ENCODE data around the gene SYPL2. TPM values are rescaled to one million over a fixed set of nuclear protein-coding genes. Genes with fewer than 3 reads are reported as not detected.

SYPL2 gene
- total RNA-seq, 1 donor from 2014 or later = 28.9 TPM

DNA sequence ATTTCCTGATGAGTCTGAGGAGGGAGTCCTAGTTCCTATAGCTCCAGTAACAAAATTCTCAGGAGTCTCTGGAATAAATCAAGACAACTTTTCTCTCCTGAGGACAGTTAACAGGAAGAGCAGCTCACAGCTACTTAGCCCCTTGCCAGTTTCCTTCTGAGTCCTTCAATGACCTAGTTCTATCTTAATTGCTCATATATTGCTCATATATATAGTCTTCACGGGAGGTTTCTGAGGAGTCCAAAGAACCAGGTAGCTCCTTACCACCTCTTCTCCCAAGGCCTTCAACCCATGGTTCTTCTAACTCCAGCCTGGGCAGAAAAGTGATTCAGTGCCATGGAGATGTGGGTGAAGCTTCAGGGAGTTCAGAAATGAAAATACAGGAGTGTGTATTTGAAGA, 38.6 kb downstream of the SYPL2 start:
- intact Hi-C loops (cut with DNase I) = no loop called here
- no peak for DNase-seq (ENCODE audit: low spot score)

DNA sequence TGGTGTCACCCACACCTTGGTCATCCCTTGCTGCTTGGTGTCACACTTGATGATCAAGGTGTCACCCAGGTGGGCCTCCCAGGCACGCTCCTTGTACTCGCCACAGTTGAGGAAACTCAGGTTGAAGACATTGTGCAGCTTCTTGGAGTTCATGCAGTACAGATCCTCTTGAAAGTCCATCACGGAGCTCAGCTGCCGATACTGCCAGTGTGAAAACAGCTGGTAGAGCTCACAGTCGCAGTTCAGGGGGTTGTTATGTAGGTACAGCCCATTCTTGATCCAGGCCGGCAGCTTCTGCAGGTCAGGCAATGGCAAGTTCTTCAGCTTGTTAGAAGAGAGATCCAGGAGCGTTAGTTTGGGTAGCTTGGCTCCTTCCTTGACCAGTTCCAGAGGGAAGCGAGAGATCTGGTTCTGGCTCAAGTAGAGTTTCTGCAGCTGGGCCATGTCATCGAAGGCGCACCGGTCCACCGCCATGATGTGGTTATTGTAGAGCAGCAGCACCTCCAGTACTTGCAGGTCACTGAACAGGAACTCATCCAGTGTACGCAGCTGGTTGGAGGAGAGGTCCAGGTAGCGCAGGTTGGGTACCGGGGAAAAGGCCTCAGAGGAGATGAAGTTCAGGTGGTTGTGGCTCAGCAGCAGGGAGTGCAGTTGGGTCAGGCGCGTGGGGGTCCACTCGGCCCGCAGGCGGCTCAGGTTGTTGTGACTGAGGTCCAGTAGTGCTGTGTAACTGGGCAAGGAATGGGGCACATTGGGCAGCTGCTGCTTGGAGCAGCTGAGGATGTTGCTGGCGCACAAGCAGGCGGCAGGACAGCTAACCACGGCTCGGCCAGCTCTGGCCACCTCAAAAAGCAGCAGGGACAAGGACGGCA, 41.9 kb downstream of the SYPL2 start:
- no peak for DNase-seq (ENCODE audit: low spot score)
- intact Hi-C loops (cut with DNase I) = no loop called here

DNA sequence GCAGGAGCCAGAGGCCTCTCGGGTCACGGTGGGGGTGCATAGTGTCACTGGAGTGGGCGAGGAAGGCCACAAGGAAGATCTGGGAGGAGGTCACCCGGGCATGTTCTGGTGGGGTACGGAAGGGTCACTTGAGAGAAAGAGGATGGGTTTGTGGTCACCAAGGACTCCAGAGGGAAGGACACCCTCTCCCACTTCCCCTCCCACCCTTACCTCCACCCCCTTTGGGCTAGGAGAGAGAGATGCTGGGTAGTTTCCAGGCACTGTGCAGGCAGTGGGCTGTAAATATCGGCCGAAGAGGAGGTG, 42.5 kb downstream of the SYPL2 start:
- no peak for DNase-seq (ENCODE audit: low spot score)
- intact Hi-C loops (cut with DNase I) = no loop called here

- no peak for DNase-seq (ENCODE audit: low spot score)
- intact Hi-C loops (cut with DNase I) = no loop called here
Measured at GRCh38 chr1:109509176-109510134, 43.1 kb downstream of the SYPL2 start, which contains the start of gene AMIGO1. TSS of gene AMIGO1 (minus strand) at chr1:109509727. CDS start at chr1:109508912, 815 bp downstream.

DNA sequence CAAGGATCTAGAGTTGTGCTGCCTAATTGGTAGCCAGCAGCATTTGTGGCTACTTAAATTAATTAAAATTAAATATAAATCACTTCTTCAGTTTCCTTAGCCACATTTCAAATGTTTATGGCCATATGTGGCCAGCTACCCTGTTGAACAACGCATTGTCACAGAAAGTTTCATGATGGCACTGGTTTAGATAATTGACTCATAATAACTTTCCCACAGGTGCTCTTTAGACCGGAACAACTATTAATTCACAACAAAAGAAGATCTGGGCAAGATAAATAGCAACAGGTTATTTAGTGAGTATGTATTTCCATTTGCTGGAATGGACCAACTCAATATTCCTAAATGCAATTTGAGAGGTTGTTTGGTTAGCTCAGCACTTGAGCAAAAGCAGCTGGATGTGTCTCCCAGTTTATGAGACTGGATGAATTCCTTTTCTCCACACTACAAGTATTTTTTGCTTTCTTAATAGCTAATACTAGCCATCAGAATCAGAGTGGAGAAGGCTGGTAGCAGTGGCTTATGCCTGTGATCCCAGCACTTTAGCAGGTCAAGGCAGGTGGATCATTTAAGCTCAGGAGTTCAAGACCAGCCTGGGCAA, 46.9 kb downstream of the SYPL2 start:
- intact Hi-C loops (cut with DNase I) = no loop called here
- DNase-seq (ENCODE audit: low spot score) = no peak

DNA sequence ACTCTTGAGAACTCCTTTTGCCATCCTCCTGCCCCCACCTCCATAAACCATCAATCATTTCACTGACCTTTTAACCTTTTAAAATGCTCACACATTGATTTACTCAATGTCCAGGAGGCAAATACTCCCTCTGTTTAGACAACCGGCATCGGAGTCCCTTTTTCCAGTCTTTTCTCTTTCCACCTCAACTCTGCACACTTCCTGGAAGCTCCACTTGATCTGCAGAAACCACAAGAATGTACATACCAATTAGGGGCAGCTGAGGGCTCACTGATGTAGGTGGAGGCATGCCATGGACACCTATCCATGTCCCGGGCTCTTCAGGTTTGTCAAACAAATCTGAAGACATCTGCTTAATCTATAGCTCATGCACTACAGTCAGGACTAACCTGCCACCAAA, 48.5 kb downstream of the SYPL2 start:
- no peak for DNase-seq (ENCODE audit: low spot score)
- intact Hi-C loops (cut with DNase I) = no loop called here

- intact Hi-C loops (cut with DNase I) = no loop called here
- no peak for DNase-seq (ENCODE audit: low spot score)
Measured at GRCh38 chr1:109516872-109517271, 50.5 kb downstream of the SYPL2 start.

GRCh38 chr1:109517337-109517736, 51.0 kb downstream of the SYPL2 start:
- DNase-seq (ENCODE audit: low spot score) = no peak
- intact Hi-C loops (cut with DNase I) = no loop called here

DNA sequence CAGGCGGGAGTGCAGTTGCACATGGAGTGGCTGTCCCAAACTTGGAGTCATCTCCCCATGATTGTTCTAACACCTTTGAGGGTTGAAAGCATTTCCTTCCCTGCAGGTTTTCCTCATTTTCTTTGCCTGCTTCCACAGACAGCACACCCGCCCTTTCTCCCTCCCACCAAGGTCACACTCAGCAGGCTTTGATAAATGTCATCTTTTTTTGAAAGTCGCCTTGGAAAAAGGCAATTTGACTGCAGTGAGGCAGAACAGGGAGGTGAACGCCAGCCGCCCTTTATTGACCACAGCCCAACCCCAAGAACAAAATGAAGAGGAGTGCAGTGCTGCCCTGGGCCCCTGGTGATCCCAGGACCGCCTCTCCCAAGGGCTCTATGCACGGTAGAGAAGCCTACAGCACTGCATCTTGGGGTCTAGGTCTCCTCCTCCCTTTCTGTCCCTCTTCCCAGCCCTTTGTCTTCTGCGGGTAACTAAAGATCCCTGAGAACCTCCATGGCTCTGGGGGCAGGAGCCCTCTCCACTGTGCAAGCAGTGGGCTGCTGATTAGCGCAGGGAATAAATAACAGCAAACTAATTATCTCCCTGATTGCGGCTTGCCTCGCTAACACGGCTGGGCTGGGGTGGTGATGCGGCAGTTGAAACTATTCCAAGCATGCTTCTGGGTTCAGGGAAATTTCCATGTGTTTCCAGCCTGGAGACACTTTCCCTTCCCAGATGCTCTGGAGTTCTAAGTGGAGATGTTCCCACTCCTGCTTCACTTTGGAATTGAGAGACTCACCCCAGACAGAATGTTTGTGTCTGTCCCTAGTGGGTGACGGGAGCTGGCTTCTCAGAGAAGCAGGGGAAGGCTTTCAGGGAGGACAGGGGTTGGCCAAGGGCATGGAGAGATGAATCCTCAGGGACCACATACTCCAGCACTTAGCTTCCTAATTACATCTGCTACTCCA, 54.9 kb downstream of the SYPL2 start:
- intact Hi-C loops (cut with DNase I) = no loop called here
- DNase-seq (ENCODE audit: low spot score) = no peak

- intact Hi-C loops (cut with DNase I) = no loop called here
Measured at GRCh38 chr1:109522026-109522425, 55.7 kb downstream of the SYPL2 start.

GRCh38 chr1:109523706-109524105, 57.4 kb downstream of the SYPL2 start:
- no peak for DNase-seq (ENCODE audit: low spot score)
- intact Hi-C loops (cut with DNase I) = no loop called here

More at GRCh38 chr1:109522026-109522425, 55.7 kb downstream of the SYPL2 start:
- DNase-seq (ENCODE audit: low spot score) = no peak

GRCh38 chr1:109527098-109527811, 60.9 kb downstream of the SYPL2 start:
- intact Hi-C loops (cut with DNase I) = no loop called here
- DNase-seq (ENCODE audit: low spot score) = no peak

DNA sequence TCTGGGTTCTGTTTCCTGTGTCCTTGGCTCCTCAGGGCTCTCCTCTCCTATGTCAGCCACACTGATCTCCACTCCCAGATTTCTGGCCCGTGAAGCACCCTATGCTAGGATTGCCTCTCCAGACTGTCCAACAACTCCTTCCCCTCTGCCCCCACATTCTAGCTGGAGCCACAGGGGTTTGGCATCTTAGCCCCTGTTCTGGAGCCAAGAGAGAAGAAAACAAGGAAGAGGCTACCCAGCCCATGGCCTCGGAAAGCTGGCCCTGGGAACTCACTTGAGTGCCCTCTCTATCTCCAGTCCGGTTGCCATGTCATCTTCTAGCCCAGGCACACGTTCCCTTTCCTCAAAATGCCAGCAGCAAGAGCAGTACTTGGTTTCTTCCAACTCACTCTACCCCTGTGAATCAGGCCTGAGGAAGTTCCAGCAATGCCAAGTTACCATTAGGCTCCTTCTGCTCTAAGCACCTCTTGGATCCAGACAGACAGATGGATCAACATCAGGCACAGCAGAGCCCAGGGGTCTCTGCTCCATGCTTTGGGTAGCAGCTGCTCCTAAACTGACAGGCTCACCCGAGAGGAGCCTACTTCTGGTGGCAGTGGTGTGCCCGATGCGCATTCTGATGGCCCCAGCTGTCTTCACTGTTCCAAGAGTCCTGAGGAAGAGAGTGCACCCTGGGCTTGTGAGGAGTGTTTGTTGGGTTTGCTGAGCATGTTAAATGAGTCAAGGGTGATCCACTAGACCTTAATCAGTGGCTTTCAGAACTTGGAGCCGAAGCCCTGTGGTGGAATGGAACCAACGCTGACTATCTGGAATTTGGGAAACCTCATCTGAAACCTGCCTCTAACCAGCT, 61.7 kb downstream of the SYPL2 start:
- DNase-seq (ENCODE audit: low spot score) = peak; percentile 63
- intact Hi-C loops (cut with DNase I) = no loop called here

- intact Hi-C loops (cut with DNase I) = no loop called here
- DNase-seq (ENCODE audit: low spot score) = peak; percentile 49
Measured at GRCh38 chr1:109528712-109529111, 62.4 kb downstream of the SYPL2 start.

- DNase-seq (ENCODE audit: low spot score) = peak; percentile 69
- intact Hi-C loops (cut with DNase I) = loop anchor here (5.0 kb wide), 4 partner anchors 103 to 268 kb away; partner anchors contain the start of genes PSMA5 and PSRC1
Measured at GRCh38 chr1:109529881-109530456, 63.6 kb downstream of the SYPL2 start.

- intact Hi-C loops (cut with DNase I) = loop anchor here (5.0 kb wide), 4 partner anchors 103 to 268 kb away; partner anchors contain the start of genes PSMA5 and PSRC1
- DNase-seq (ENCODE audit: low spot score) = no peak
Measured at GRCh38 chr1:109530457-109531087, 64.2 kb downstream of the SYPL2 start.
